ENCODE data around the gene NTM.

Gene NTM

DNA sequence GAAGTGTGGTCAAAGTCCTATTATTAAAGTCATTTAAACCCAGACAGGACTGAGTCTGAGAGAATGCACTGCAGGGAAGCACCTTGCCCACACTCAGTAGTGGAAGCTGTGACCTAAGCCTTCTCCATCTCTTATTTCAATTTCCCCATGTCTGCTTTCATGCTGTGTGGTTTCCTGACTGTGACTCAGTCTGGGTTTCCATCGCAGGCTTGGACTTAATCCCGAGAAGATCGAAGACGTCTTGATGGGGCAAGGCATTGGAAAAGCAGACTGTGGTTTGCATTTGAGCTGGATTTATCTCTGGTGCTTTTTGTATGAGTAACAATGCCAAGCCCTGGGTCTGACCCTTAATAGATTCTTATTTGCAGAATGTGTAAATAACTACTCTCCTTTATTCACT lies 238.9 kb downstream of the NTM start:
- DNase-seq, result no peak

DNA sequence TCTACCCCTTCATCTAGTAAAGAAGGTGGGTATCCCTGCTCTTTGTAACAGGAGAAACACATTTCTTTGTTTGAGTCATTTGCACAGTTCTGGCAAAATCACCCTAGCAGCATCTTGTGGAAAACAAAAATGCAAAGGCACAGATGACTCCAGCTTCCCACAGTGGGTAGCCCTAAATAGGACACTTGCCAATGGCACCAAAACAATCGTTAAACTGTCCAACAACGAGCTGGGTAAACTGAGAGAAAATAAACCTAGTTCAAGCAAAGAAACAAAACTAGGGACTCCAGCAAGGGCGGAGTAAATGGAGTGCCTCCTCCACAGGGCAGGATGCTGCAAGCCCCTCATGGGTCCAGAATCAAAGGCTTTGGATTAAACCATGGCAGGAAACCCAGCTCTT lies 239.5 kb downstream of the NTM start:
- DNase-seq, result no peak

DNA sequence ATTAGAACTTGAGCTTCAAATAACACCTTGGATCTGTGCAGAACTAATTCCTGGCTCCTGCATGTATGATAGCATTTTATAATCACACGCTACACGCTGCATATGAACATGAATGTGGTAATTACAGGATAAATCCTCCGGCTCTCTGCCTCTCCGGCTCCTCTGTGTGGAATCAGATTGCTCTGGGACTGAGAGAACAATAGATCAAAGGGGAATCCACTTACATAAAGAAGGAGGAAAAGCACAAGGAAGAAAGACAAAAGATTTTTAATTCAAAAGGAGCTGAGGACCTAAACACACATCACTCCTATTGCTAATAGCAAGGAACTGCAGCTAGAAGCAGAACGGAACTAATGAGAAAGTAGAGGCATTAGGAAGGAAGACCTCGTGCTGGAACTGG lies 240.9 kb downstream of the NTM start:
- DNase-seq, result no peak

DNA sequence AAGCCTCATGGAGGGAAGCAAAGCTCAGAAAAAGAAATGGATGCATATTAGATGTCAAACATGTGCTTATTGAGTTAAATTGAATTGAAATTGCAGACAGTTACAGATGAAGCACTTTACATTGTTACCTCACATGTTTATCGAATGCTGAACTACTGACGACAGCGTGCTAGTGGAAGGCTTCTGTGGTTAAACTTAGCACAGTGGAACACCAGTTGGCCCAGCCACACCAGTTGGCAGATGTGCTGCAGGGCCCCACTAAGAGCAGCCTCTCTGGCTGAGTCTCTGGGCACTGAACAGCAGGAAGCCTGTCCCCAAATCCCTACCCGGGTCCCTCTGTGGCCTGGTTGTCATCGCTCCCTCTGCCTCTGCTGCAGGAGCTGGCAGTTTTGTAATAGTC lies 242.1 kb downstream of the NTM start:
- no peak for DNase-seq

DNA sequence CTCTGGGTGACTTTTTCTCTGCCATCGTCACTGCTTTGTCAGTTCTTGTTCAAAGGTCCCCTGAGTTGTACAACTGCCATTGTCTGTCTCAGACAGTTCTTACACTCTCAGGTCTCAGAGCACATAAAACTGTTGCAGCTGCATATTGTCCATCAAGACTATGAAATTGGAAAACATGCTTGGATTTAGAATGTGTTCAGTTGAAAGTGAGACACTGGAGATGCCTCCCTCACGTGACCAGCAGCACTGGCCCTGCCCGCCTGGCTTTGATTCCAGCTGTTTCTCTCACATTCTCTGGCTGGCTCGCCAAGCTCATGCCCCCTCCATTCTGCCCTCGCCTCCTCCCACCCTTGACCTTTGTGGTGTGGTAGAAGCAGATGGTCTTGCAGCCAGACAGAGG lies 244.2 kb downstream of the NTM start:
- DNase-seq, result no peak

DNA sequence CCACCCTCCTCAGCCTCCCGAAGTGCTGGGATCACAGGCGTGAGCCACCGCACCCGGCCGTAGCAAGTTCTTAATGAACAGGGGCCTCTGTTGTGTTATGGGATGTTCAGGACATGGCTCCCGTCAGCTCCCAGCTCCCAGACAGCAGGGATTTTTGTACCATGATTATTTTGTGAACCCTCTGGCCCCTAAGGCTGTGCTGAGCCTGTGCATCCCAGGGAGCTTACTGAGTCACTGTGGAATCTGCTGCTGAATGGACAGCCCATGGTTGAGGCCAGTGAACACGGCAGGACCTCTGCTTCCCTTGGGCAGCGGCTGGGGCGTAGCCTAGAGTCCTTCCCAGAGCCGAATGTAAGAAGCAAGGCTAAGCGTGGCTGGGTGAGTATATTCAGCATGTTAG lies 245.2 kb downstream of the NTM start:
- no peak for DNase-seq

DNA sequence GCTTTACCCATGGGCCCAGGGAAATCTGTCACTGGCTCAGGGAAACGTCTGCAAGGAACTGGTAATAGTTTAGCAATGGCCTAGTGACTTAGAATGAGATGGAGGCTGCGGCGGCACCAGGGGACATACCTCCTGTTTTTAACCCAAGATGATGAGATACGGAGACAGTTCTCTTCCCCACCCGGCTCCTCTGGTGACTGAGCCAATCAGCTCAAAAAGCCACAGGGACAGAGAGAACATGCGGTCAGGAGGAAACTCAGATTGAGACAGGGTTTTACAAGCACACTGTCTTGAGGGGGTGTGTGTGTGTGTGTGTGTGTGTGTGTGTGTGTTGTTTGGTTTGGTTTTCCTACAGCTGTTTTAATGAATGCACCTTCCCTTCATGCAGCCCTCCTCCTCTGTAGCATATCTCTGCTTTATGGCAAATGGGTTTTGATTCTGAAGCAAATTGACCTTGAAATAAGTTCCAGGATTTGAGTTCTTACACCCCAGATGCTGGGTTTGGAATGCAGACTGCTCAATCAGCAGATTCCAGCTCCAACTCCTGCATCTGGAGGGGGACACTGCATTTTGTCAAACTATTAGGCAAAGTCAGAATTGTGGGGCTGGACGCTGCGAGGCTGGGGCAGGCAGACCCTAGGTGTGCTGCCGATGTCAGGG lies 246.2 kb downstream of the NTM start:
- DNase-seq, result no peak

DNA sequence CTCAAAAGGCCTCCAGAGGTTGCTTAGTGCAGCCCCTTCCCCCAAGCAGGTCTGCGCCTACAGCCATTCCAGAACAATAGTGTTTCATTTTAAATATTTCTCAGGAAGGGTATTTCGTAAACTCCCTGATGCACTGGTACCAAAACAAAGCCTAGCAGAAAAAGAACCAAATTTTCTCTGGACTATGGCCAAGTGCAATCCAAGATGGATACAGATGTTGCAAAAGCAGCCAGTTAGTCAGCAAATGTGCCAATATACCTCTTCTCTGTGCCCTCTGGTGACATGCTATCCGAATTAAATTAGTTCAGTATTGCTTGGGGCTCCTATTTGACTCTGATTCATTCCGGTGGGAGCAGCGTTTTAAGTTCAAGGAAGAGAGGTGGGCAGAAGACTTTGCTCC lies 247.8 kb downstream of the NTM start:
- DNase-seq, result no peak

DNA sequence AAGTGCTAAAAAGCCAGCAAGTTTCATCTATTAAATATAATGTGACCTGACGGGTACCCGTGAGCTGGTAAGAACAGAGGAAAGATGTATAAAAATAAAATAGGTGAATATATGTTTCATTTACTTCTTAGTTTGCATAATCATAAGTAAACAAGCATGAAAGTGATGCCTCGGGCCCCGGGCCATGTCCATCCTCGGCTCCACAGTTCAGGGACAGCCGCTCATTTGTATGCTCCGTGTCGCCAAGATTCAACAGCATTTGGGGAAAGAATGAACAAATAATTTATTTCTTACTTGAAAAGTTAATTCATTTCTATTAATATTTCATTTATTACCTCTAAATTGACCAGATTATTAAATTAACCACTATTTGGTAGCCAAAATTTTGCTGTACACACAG lies 251.8 kb downstream of the NTM start:
- DNase-seq, result no peak

DNA sequence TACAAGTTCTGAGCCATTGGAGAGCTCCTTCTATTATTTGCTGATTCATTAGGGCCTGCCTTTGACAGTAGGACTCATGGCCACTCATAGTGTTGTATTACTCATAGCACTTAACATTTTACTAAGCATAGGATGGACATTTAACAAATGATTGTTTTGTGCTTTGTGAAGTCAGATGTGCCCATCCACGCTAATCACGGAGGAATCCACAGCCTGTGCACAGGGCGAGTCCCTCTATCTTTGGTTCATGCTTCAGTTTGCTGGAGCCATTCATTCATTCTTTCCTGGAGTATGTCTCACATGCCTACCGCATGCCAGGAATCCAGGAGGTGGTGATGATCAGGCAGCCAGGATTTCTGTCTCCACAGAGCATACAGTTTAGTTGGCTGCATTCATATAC lies 254.1 kb downstream of the NTM start:
- no peak for DNase-seq

DNA sequence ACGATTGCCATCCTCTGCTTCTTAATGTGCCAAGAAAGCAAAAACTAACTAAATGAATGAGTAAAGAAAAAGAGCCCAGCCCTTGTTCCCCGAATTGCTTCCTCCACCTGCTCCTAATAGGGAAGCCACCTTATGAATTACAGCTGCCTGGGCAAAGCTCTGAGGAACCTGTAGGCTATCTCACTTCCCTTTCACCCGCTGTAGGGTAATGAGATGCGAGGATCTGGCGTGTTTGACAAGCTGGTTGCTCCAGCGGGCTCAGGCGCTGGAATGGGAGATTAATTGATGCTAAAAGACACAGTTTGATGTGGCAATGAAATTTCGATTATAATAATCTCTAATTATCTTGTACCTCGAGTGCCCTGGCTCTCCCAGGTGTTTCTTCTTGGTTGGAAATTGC lies 256.4 kb downstream of the NTM start:
- no peak for DNase-seq

DNA sequence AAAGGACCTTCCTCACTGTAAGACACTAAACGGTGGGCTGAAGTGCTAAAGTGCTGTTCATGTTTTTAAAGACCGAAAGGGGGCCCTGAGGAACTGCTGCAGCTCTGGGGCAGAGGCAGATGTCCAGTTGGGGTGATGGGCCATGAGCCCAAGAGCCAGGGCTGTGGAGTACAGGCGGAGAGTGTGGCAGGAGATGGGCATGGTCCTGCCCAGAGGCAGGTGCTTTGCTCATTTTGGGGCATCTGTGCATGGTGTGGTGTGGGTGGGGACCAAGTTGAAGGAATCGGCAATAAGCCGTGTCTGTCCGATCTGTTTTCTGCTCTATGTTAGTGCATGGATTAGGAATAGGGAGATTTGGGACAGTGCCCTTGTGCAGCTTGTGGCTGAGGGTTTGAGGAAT lies 258.3 kb downstream of the NTM start:
- DNase-seq, result no peak

DNA sequence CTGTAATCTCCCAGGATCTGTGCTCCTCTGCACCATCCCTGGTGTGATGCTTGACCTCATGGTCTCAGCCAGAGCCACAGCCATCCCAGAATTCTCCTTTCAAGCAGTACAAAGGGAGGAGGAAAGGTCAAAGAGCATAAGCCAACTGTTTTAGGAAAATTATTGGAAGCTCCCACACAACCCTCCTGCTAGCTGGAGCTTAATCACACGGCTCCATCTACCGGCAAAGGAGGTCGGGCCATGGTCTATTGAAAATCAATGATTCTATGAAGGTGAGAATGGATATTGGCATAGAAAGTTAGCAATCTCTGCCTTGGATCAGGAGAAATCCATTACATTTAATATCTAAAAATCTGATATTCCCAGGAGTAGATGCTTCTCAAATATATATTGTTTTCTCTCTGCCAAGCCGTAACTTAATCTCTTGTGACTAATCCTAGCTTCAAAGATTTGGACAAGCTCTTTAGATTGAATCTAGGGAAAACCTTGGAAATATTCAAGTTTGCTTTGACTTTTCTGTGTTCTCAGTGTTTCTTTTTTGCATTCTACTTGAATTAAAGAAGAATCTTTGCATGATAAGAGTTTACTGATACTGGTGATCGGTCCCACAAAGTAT lies 259.6 kb downstream of the NTM start:
- DNase-seq, result no peak

DNA sequence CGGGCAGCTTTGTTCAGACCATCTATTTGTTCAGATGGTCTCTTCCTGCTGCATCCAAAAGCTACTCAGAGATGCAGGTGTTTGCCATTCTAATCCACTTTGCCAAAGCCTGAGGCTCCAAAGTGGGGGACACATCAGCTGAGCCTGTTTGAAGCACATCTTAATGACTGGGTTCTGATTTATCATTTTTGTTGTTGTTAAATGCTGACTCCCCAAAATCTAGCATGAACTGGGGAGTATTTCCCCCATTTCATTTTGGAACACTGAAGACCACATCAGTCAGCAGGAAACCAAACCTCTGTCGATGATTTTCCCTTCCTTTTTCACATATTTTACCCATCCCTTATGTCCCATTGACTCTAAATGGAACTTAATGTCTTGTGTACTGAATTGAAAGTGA lies 262.6 kb downstream of the NTM start:
- DNase-seq, result no peak

DNA sequence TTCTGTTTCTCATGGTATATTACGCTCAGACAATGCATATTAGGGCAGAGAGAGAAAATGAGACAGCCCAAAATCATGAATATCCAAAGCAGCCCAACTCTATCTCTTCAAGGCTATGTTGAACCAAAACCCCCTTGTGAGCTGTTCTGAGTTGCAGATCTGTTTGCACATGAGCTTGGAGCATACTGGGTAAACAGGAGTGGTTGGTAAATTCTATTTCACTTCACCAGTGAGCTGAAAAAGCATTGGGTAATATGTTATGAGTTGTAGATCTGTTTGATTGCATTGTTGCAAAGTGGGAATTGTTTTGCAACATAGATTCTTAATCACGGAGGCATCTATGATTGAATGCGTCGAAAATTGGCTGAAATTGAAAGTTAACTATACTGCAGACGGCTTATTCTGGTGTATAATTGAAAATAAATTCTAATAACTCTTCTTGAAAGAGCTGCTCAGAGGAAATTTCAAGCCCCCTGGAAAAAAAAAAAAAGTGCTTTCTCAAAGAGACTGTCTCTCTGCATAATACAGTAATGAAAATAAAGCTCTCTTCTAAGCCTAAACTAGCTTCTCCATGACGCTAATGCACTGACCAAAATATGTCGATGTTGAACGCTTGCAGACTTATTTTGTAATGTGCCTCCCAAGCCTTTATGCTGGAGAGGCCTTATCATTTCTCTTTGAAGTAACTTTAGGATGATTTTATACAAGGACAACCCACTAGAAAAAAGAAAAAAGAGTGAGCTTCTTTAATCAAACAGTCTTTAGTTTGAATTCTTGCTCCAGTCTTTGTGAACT lies 263.7 kb downstream of the NTM start:
- DNase-seq, result no peak

DNA sequence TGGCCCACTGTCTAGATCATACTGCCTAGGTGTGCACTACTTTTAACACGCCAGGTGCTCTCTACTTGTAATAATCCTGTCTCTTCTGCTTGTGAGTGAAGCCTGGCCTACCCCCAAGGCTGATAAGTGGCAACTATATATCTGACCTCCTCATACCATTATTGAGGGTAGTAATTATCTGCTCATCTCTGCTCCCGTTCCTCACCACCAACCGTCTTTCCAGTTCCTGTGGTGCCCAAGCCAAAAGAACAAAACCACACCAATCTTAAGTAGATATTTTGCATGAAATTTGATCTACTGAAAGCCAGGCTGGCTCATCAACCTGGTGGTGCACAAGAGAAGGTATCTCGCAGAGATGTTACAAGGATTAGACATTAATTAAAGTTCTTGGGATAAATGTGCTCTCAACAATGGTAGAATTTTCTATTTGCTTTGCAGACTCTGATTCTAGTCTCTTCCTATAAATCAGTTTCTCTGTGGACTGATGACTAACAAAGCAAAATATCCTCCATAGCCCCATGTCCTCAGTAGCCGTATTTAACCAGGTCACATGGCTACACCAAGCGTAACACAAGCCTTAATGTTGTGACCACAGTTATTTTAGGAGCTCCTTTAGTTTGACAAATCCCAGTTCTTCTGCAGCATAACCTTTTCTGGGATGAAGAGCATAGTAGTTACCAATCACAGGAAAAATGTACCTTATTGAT lies 267.2 kb downstream of the NTM start:
- no peak for DNase-seq

DNA sequence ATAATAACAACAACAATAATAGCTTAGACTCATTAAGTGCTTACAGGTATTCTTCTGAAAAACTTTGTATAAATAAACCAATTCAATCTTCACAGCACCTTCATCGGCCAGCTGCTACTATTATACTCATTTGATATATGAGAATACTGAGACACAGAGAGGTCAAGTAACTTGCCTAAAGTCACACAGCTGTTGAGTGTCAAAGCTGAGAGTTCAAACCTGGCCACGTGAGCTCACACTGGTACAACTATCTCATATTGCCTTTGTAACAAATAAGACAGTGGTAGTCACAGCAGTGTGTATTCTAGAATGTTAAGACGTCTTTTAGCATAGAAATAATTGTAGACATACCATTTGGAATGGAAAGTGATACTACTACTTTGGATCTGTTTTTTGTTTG lies 268.5 kb downstream of the NTM start:
- DNase-seq, result no peak

DNA sequence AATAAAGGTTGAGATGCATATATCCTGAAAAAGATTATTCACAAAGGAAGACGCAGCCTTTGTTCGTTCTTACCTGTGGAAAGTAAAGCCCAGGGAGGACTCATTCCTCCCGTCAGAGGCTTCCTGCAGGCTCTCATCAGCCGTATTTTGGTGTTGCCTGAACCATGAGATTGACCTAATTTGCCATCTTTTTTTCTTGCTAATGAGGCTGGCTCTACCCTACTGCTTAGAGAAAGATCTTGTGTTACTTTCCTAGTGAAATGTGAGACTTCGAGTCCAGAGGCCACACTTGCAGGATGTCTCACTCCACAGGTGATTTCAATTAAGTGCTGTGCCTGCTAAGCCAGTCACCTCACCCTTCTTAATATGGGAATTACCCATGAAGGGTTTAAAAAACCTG lies 269.9 kb downstream of the NTM start:
- DNase-seq, result no peak

DNA sequence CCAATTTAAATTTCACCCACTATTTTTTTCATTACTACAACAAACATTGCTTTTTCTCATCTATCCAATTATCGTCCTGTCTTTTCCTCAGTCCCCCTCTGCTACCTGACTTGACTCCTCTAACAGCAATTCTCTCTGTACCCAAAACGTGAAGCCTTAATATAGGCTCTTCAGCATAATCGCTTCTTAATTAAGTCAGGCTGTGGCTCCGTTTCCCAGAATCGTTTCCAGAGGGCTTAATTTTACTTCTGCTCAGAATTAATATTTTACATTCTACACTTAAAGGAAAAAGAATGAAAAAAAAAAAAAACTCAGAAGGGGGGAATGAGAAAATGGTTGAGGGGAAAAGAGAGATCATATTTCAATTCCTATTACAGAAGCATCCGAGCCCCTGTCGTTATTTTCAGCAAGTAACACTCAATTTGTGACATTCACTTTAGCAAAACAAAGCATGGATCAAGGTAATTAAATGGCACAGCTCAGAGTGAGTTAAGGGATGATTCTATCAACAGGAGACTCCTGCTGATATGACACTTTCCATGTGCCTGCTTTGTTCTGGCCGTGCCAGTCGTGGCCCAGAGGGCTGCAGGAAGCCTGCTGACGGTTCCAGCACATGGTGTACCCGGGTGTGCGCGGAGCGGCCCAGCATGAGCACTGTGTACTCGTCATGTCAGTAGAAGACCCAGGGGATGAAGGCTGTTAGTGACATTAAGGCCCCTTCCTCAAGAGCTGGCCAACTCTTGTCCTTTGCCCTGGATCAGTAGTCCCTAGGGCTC lies 272.5 kb downstream of the NTM start:
- DNase-seq, result no peak

DNA sequence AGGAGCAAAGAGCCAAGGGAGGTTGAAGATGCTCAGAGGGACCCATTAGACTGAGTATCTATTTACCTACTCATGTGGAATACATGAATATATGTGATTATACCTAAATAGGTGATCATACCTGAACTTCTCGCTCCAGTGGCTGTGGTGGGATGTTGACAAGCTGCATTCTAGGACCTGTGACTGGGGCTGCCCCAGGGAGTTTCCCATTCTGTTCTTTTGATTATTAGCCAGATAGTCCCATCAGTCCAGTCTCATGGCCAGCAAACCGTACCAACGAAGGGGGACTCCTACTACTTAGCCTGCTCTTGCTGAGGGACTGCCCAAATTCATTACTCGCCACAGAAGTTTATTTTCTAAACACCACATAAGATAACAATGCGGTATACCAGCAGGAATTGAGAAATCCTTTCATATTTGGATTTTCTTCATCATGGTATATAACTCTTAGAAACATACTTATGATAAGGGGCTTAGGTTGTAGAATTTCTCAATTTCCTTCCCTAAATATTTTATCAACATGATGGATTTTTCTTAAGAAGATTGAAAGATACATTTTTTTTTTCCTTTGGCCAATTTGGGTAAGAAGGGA lies 273.9 kb downstream of the NTM start:
- DNase-seq, result no peak

DNA sequence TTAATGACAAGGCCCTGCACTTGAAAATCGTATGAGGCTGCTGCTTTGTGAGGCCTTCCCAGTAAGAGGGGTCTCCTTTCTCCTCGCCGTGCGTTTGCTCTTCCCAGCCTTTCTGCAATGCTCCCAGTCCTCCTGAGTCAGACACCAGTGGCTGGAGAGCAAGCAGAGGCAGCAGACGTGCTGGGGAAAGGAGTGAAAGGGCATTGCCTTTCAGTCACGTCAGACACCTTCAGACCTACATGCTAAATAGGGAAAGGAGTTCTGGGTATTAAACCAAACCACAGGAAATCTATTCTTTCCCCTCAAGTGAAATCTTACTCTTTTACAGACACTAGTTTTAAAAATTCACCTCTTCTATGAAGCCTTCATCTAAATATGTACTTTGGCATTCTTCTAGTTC lies 274.8 kb downstream of the NTM start:
- no peak for DNase-seq

DNA sequence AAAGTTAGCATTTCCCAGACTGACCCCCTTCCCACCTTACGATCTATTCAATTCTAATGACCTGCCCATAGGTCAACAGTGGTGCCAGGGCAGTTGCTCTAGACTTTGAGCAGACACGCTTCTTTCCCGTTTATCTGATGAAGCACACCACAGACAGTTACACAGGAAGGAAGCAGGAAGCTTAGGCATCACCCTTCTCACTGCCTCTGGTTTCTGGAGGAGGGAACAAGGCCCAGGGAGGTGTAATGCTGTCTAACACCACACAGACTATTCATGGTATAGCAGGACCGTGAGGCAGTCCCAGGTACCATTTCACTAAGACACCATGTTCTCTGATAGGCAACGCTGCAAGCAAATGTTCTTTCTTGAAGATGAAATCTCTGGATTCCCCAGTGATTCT lies 279.4 kb downstream of the NTM start:
- no peak for DNase-seq
